ENCODE data around the gene PGLYRP2.
A peak's percentile ranks its signal among the peaks of the same experiment; 100 is the strongest.

The PGLYRP2 gene

DNA sequence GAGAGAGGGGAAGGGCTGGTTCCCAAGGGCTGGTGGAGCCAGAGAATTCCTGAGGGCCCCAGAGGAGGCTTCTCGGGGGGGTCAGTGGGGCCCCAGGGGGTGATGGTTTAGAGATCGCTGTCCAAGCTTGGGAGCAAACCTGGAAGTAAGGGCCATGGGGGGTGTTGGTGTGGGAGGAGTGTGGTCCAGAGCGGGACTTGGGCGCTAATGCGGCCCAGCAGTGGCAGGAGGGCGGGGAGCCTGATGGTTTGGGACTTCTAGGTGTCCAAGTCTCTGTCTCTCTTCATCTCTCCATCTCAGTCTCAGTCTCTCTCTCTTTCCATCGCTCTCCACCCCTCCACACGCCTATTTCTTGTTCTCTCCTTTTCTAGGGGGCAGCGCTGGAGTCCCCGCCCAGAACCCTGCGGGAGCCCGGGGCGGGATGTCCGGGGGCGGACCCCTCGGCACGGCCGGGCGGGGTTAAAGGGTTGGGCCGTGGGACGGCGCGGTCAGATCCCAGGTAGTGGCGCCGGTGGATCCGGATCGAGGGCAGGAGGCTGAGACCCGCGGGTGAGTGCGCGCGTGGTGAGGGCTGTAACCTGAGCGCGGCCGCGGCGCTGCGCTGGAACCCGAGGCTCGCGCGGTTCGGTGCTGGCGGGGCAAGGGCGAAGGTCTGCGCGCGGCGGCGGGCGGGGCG lies 28.9 kb upstream of the PGLYRP2 start, which contains the start of gene CYP4F22 (continued):
- TF ChIP-seq, protein P1, sequence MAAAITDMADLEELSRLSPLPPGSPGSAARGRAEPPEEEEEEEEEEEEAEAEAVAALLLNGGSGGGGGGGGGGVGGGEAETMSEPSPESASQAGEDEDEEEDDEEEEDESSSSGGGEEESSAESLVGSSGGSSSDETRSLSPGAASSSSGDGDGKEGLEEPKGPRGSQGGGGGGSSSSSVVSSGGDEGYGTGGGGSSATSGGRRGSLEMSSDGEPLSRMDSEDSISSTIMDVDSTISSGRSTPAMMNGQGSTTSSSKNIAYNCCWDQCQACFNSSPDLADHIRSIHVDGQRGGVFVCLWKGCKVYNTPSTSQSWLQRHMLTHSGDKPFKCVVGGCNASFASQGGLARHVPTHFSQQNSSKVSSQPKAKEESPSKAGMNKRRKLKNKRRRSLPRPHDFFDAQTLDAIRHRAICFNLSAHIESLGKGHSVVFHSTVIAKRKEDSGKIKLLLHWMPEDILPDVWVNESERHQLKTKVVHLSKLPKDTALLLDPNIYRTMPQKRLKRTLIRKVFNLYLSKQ (tag by site-specific recombination; IDR thresholded peaks at IDR 0.05; ENCODE audit: borderline replicate concordance), result no peak
- TF ChIP-seq ZNF19 (tag by site-specific recombination; IDR thresholded peaks at IDR 0.05; ENCODE audit: low read depth) (no peak), ZBTB17 (tag by site-specific recombination; IDR thresholded peaks at IDR 0.05) (no peak)

GRCh38 chr19:15507068-15508034 lies 28.1 kb upstream of the PGLYRP2 start:
- peak; percentile 95 for TF ChIP-seq EGR2 (tag by site-specific recombination; IDR thresholded peaks at IDR 0.05; ENCODE audit: low read depth)
- no peak for TF ChIP-seq OSR2 (tag by site-specific recombination; IDR thresholded peaks at IDR 0.05)
- peak; percentile 90 for TF ChIP-seq SCRT2 (tag by site-specific recombination; IDR thresholded peaks at IDR 0.05)
- TF ChIP-seq ZNF677 (tag by site-specific recombination; IDR thresholded peaks at IDR 0.05), result no peak
- TF ChIP-seq SCRT1 (tag by site-specific recombination; IDR thresholded peaks at IDR 0.05; ENCODE audit: borderline replicate concordance), result peak; percentile 72; the same call in 1 of the 2 replicates
- 0 out of 2 replicates have a peak, but pooled peaks have one; percentile 5 for TF ChIP-seq GLIS1 (tag by site-specific recombination; IDR thresholded peaks at IDR 0.05)
- peak; percentile 91 for TF ChIP-seq PRDM10 (tag by site-specific recombination; IDR thresholded peaks at IDR 0.05)
- TF ChIP-seq ZNF747 (tag by site-specific recombination; IDR thresholded peaks at IDR 0.05), result no peak
- TF ChIP-seq TRIM28 (IDR thresholded peaks at IDR 0.05; ENCODE audit: borderline replicate concordance, low read length), result no peak
- TF ChIP-seq, protein P2, sequence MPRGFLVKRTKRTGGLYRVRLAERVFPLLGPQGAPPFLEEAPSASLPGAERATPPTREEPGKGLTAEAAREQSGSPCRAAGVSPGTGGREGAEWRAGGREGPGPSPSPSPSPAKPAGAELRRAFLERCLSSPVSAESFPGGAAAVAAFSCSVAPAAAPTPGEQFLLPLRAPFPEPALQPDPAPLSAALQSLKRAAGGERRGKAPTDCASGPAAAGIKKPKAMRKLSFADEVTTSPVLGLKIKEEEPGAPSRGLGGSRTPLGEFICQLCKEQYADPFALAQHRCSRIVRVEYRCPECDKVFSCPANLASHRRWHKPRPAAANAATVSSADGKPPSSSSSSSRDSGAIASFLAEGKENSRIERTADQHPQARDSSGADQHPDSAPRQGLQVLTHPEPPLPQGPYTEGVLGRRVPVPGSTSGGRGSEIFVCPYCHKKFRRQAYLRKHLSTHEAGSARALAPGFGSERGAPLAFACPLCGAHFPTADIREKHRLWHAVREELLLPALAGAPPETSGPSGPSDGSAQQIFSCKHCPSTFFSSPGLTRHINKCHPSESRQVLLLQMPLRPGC (tag by site-specific recombination; IDR thresholded peaks at IDR 0.05), result no peak
- TF ChIP-seq, protein P3, sequence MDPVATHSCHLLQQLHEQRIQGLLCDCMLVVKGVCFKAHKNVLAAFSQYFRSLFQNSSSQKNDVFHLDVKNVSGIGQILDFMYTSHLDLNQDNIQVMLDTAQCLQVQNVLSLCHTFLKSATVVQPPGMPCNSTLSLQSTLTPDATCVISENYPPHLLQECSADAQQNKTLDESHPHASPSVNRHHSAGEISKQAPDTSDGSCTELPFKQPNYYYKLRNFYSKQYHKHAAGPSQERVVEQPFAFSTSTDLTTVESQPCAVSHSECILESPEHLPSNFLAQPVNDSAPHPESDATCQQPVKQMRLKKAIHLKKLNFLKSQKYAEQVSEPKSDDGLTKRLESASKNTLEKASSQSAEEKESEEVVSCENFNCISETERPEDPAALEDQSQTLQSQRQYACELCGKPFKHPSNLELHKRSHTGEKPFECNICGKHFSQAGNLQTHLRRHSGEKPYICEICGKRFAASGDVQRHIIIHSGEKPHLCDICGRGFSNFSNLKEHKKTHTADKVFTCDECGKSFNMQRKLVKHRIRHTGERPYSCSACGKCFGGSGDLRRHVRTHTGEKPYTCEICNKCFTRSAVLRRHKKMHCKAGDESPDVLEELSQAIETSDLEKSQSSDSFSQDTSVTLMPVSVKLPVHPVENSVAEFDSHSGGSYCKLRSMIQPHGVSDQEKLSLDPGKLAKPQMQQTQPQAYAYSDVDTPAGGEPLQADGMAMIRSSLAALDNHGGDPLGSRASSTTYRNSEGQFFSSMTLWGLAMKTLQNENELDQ (tag by site-specific recombination; IDR thresholded peaks at IDR 0.05; ENCODE audit: low read depth), result no peak
- TF ChIP-seq ZFHX2 (tag by site-specific recombination; conservative IDR thresholded peaks at IDR 0.05), result peak; percentile 85
- peak; percentile 94 for TF ChIP-seq ZNF16 (tag by site-specific recombination; IDR thresholded peaks at IDR 0.05; ENCODE audit: low read depth)
- 0 out of 2 replicates have a peak, but pooled peaks have one; percentile 8 for TF ChIP-seq SP2 (tag by site-specific recombination; IDR thresholded peaks at IDR 0.05)
- Histone ChIP-seq H3K27ac (ENCODE audit: extremely low read depth, low read depth, low read length) (no peak overlapping the region), H3K36me3 (ENCODE audit: control insufficient read depth in 2 of 2, insufficient read depth in 1 of 2, low read length in 2 of 2) (no peaks in the 10 kb centered on the region), H3K4me3 (ENCODE audit: low read depth, low read length) (no peak overlapping the region), H3K9me3 (ENCODE audit: control insufficient read depth, insufficient read depth, low read depth, low read length) (no peaks in the 10 kb centered on the region), H3K4me1 (ENCODE audit: control insufficient read depth, insufficient read depth, low read length) (peaks cover 2% of the 10 kb centered on the region)
- ChIA-PET POLR2A (interaction anchor here (0.6 kb wide), 1 partner anchor 1075 kb away, joined by 3 read pairs; no protein-coding TSS in a partner anchor), CTCF (interaction anchor here (0.9 to 1.0 kb wide), 2 partner anchors 48 to 50 kb away, joined by 3 to 5 read pairs; no protein-coding TSS in a partner anchor)
